ENCODE data around the gene ARL8B. TPM values are rescaled to one million over a fixed set of nuclear protein-coding genes. Genes with fewer than 3 reads are reported as not detected.

Gene ARL8B
- total RNA-seq, 6 donors from 2014 or later, result 34.7 to 117 (median 74.2) TPM

GRCh38 chr3:5195605-5196004 is 73.5 kb downstream of the ARL8B start:
- Histone ChIP-seq H3K9me3 (no peaks in the 10 kb centered on the region), H3K4me1 (peaks cover 66 to 77% (median 73%) of the 10 kb centered on the region in 4 donors), H3K4me3 (no peak overlapping the region), H3K27ac (peak overlapping the region; percentile 36 to 77 (median 61)), H3K36me3 (peaks cover 4 to 21% (median 13%) of the 10 kb centered on the region in 4 donors), H3K27me3 (no peaks in the 10 kb centered on the region)
- TF ChIP-seq POLR2AphosphoS5 (IDR thresholded peaks at IDR 0.05), result no peak
- no peak for TF ChIP-seq POLR2A (IDR thresholded peaks at IDR 0.05)
- no peak for TF ChIP-seq EP300 (IDR thresholded peaks at IDR 0.05)
- TF ChIP-seq, protein P1, sequence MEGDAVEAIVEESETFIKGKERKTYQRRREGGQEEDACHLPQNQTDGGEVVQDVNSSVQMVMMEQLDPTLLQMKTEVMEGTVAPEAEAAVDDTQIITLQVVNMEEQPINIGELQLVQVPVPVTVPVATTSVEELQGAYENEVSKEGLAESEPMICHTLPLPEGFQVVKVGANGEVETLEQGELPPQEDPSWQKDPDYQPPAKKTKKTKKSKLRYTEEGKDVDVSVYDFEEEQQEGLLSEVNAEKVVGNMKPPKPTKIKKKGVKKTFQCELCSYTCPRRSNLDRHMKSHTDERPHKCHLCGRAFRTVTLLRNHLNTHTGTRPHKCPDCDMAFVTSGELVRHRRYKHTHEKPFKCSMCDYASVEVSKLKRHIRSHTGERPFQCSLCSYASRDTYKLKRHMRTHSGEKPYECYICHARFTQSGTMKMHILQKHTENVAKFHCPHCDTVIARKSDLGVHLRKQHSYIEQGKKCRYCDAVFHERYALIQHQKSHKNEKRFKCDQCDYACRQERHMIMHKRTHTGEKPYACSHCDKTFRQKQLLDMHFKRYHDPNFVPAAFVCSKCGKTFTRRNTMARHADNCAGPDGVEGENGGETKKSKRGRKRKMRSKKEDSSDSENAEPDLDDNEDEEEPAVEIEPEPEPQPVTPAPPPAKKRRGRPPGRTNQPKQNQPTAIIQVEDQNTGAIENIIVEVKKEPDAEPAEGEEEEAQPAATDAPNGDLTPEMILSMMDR (IDR thresholded peaks at IDR 0.05), result no peak
- 38 to 55% methylated on average over 2 of the region's 2 CpGs for WGBS, 2 donors
- ATAC-seq (ENCODE audit: low FRiP score in 2 of 2) (peak; percentile 76 to 78), DNase-seq (peak in 1 of 2 donors; percentile 72)

- TF ChIP-seq POLR2AphosphoS5 (IDR thresholded peaks at IDR 0.05) (no peak), POLR2A (IDR thresholded peaks at IDR 0.05) (no peak), EP300 (IDR thresholded peaks at IDR 0.05) (no peak)
- TF ChIP-seq, protein P1 (IDR thresholded peaks at IDR 0.05), result no peak
- H3K27ac ChIP-seq, result peak overlapping the region; percentile 8 to 77 (median 64)
These were observed 74.9 kb downstream of the ARL8B start for GRCh38 chr3:5197022-5197421.

DNA sequence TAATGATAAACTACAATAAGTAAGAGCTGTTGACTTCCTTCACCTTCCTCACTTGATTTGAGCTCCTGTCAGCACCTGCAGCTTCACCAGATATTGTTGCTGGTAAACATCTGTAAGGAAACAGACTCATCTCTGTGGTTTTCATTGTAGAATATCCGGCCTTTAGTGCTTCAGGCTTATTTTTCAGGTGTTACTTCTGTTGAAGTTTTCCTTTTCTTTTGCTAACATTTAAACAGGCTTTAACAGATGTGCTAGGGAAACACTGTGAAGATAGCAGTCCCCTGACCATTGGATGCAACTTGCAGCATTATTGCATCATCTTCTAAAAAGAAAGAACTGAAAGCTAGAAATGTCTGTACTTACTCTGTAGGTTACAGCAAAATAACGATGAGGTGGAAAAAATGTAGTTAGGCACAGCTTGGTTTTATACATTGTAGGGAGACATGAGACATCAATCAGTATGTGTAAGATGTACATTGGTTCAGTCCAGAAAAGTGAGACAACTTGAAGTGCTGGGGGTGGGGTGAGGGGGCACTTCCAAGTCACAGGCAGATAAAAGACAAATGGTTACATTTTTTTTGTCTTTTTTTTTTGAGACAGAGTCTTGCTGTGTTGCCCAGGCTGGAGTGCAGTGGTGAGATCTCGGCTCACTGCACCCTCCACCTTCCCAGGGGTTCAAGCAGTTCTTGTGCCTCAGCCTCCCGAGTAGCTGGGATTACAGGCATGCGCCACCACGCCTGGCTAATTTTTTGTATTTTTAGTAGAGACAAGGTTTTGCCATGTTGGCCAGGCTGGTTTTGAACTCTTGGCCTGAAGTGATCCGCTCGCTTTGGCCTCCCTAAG is 75.6 kb downstream of the ARL8B start:
- WGBS, 2 donors, result 80 to 86% methylated on average over 8 of the region's 8 CpGs
- peaks cover 47 to 57% (median 53%) of the 10 kb centered on the region in 4 donors for H3K4me1 ChIP-seq
- TF ChIP-seq, protein P1 (IDR thresholded peaks at IDR 0.05), result no peak
- TF ChIP-seq POLR2A (IDR thresholded peaks at IDR 0.05) (peak in 1 of 4 donors; percentile 10), POLR2AphosphoS5 (IDR thresholded peaks at IDR 0.05) (no peak), EP300 (IDR thresholded peaks at IDR 0.05) (no peak)
- no peaks in the 10 kb centered on the region for H3K27me3 ChIP-seq
- H3K36me3 ChIP-seq, result peaks cover 16 to 42% (median 26%) of the 10 kb centered on the region in 4 donors
- no peak for DNase-seq
- H3K4me3 ChIP-seq, result no peak overlapping the region
- no peaks in the 10 kb centered on the region for H3K9me3 ChIP-seq
- ATAC-seq (ENCODE audit: low FRiP score in 2 of 2), result peak in 1 of 2 donors; percentile 72
- peak overlapping the region; percentile 15 to 77 (median 64) for H3K27ac ChIP-seq

More at GRCh38 chr3:5197022-5197421, 74.9 kb downstream of the ARL8B start:
- 85 to 88% methylated on average over 4 of the region's 4 CpGs for WGBS, 2 donors
- peaks cover 54 to 64% (median 59%) of the 10 kb centered on the region in 4 donors for H3K4me1 ChIP-seq
- no peaks in the 10 kb centered on the region for H3K27me3 ChIP-seq
- ATAC-seq (ENCODE audit: low FRiP score in 2 of 2) (no peak), DNase-seq (no peak)
- H3K4me3 ChIP-seq, result no peak overlapping the region
- peaks cover 9 to 35% (median 19%) of the 10 kb centered on the region in 4 donors for H3K36me3 ChIP-seq
- no peaks in the 10 kb centered on the region for H3K9me3 ChIP-seq

DNA sequence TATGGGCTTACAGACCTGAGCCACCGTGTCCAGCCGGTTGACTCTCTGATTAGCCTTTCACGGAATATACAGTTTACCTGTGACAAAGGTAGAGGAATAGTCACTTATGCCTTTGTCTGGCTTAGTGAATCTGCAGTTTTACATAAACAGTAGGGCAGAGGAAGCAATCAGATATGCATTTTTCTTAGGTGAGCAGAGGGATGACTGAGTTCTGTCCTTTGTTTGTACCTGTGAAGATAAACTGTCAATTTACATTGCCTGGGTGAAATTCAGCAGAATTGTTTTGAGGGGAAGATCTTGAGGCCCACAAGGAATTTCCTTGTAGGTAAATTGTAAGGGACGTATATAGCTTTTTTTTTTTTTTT is 76.2 kb downstream of the ARL8B start:
- WGBS, 2 donors, result 91 to 96% methylated on average over 4 of the region's 4 CpGs
- no peak overlapping the region for H3K4me3 ChIP-seq
- ATAC-seq (ENCODE audit: low FRiP score in 2 of 2) (no peak), DNase-seq (no peak)
- no peaks in the 10 kb centered on the region for H3K27me3 ChIP-seq
- TF ChIP-seq, protein P1 (IDR thresholded peaks at IDR 0.05), result no peak
- TF ChIP-seq POLR2A (IDR thresholded peaks at IDR 0.05) (no peak), EP300 (IDR thresholded peaks at IDR 0.05) (no peak), POLR2AphosphoS5 (IDR thresholded peaks at IDR 0.05) (no peak)
- H3K9me3 ChIP-seq, result no peaks in the 10 kb centered on the region
- H3K27ac ChIP-seq, result peak overlapping the region; percentile 15 to 77 (median 64)
- H3K4me1 ChIP-seq, result peaks cover 42 to 51% (median 47%) of the 10 kb centered on the region in 4 donors
- peaks cover 21 to 48% (median 31%) of the 10 kb centered on the region in 4 donors for H3K36me3 ChIP-seq

Measured in upper lobe of left lung (tissue), 6 donors.